HG03571 (cell line): Measurements from ENCODE around the gene PMM2.
"Not testable (repeated sequence)": the region's sequence is repeated elsewhere in the genome, so short reads cannot be mapped to it uniquely, and the experiment has no call there.

Experiments used
- ATAC-seq: cut with Tn5 transposase; IDR thresholded peaks from one replicate; pipeline ENCODE4 v1.9.1; 2021; ENCODE audit not compliant: unreplicated experiment

PMM2 gene

DNA sequence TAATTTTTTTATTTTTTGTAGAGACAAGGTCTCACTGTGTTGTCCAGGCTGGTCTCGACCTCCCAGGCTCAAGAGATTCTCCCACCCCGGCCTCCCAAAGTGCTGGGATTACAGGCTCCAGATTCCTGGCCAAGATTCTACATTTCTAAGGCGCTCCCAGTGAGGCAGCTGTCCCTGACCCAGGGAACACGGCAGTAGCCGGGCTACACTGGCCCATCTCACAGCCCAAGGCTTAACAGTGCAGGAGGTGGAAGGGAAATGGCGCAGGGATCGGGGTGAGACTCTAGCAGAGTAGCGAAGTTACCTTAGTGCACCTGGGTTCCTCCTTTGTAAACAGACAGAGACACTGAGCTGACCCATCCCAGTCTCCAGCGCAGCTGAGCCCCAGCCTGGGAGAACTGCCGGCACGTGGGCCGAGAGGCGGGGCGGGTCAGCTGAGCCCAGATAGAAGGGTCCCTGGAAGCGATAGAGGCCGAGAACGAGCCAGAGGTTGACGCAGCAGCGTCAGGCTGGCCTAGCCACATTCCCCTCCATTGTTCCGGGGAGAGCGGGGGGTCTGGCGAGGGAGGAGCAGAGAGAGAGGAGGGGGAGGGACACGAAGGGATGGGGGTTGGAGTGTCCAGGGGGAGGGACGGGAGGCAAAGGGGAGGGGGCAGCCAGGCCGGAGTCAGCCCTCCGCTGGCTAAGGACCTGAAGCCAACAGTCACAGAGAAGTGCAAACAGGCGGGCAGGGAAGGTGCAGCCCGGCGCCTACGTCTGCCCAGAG, 68.7 kb downstream of the PMM2 start:
- ATAC-seq, result no peak

DNA sequence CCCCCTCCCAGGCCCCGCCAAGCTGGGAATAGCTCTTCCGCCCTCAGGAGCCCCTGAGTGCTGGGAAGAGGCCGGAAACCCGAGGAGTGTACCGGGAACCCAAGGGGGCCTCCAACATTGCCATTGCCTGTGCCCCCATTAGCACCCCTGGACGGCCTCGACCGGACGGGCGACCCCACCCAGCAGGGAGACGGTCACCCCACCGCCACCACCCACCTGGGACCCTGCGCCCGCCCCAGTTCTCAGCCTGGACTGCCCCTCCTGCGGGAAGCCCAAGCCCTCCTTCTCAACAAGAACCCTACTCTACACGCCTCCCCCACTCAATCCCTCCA, 69.2 kb downstream of the PMM2 start:
- ATAC-seq, result no peak

GRCh38 chr16:8867216-8867931, 69.7 kb downstream of the PMM2 start:
- ATAC-seq, result no peak

- ATAC-seq, result no peak
Measured at GRCh38 chr16:8867932-8868415, 70.3 kb downstream of the PMM2 start.

DNA sequence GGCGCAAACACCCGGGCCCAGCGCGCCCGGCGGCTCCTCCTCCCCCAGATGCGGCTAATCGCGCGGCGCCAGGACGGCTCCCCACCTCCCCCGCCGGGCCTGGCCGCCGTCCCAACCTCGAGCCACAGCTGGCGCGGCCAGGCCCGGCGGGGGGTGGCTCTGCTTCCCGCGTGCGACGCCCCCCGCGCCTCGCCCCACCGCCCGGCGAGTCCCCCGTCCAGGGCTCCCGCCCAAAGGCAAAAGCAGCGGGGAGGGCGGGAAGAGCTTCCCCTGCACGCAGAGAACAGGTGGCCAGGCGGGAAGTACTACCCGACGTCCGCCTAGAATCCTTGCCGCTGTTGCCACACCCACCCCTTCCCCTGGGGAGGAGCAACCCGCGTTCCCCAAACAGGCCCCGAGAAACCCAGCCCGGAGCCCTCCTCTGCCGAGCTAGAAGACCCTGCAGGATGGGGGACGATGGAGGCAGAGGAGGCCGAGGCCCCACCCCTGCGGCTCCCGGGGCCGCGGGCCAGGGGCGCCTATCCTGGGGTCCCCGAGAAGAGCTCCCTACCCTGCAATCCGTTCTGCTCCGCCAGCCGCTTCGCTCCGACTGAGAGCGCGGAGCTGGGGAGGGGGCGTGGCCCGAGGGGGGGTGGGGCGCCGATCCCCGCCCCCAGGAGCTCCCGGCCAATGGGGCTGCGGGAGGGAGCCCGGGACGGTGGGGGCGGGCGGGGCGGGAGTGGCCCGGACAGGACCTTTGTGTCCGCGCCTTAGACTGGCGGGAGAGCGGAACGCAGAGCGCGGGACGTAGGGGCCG, 71.0 kb downstream of the PMM2 start, which contains the start of gene CARHSP1:
Gene CARHSP1, minus strand, starts transcription at position 591 of the 796 bp plus-strand sequence. CDS start 9,678 bp downstream, outside the sequence.
- peak; percentile 65 for ATAC-seq

GRCh38 chr16:8869212-8869987, 71.8 kb downstream of the PMM2 start:
- ATAC-seq, result no peak

GRCh38 chr16:8869988-8870241, 72.3 kb downstream of the PMM2 start:
- not testable (repeated sequence) for ATAC-seq

GRCh38 chr16:8872071-8872470, 74.4 kb downstream of the PMM2 start:
- no peak for ATAC-seq

GRCh38 chr16:8872967-8873865, 75.6 kb downstream of the PMM2 start:
- ATAC-seq, result no peak

GRCh38 chr16:8873866-8874195, 76.2 kb downstream of the PMM2 start:
- ATAC-seq, result not testable (repeated sequence)

- no peak for ATAC-seq
Measured at GRCh38 chr16:8874388-8874787, 76.7 kb downstream of the PMM2 start.

GRCh38 chr16:8875317-8875716, 77.7 kb downstream of the PMM2 start:
- not testable (repeated sequence) for ATAC-seq

DNA sequence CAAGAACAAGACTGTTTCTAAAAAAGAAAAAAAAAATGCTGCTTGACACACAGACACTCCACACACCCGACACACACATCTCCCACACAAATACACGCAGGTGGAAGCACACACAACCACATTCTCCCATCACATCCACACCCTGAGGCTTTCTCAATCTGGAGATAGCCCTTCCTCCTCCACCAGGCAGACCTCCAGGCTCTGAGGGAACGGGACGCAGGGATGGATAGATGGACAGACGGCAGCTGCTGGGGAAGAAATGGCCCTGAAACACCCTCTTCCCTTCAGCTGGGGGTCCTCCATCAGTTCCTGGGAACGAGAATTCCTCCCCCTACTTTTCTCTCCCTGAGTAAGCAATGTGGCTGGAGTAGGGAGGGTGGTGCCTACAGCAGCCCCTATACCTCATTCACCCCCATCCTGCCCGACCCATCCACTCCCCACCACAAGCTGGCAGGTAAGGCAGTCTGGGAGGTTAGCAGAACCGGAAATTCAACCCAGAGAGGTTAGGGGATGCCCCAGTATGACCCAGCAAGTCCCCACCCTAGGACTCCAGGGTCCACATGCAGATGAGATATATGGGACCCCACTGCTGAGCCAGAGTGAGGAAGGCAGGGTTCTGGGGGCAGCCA, 80.4 kb downstream of the PMM2 start:
- ATAC-seq, result no peak

DNA sequence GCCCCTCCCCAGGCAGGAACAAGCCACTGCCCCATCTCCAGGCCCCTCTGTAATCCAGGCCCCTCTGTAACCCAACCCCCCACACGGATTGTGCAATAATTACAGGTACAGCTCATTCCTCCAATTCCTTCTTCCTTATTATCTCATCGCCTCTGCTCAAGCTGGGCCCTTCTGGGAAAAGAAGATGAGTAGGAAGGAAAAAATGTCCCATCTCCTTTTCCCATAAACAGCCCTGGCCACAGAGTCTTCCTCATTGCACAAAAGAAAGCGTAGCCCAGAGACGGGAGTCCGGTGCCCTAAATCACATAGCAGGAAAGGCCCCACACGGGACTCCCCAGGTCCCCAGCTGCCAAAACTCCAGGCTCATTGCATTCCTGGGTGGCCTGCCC, 80.9 kb downstream of the PMM2 start:
- no peak for ATAC-seq

DNA sequence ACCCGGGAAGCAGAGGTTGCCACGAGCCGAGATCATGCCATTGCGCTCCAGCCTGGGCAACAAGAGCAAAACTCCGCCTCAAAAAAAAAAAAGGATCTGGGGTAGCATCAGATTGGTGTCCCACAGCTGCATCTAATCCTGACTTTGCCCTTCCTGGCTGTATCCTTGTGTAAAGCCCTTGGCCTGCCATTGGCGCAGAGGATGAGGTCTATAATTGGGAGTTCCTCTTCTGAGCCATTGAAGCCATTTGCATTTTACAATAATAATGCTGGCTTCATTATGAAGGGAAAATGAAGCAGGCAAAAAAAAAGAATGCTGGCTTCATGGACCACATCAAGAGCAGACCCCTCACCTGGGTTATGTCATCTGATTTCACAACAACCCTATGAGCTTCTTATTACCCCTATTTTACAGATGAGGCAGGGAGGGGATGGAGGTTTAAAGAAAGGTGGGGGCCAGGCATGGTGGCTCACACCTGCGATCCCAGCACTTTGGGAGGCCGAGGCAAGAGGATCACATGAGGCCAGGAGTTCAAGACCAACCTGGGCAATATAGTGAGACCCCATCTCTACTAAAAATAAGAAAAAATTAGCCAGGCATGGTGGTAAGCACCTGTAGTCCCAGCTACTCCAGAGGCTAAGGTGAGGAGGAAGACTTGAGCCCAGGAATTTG, 83.3 kb downstream of the PMM2 start:
- no peak for ATAC-seq

- no peak for ATAC-seq
Measured at GRCh38 chr16:8882041-8882617, 84.5 kb downstream of the PMM2 start, which contains the start of gene LITAFD. Gene LITAFD (plus strand): TSS chr16:8882351. CDS start chr16:8884356, 2,005 bp downstream.

DNA sequence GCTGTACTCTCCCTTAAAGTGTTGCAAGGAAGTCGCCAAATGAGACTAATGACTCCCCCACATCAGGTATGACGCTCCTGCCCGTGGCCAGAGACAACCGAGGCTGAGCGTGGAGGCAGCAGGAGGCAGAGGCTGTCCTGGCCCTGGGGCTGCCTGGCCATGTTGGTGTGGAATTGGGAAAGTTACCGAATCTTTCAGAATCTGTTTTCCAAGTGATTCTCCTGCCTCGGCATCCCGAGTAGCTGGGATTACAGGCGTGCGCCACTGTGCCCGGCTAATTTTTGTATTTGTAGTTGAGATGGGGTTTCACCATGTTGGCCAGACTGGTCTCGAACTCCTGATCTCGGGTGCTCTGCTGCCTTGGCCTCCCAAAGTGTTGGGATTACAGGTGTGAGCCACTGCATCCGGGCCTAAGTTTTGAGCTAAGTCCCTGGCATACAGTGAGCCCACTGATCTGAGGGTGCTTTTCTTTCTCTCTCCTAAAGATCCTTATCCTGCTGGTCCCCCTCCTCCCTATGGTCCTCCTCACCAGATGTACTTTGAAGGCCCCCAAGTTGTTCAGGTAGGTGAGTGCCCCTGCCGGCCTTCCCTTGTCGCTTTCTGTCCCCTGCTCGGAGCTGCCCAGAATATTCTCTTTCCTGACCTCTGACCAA, 85.2 kb downstream of the PMM2 start:
- no peak for ATAC-seq
